Activated naive CD8-positive, alpha-beta T cell treated with anti-CD3 and anti-CD28 coated beads, Interleukin-2, amount 50 U/mL, for 24 hours (primary cell): ENCODE results near the gene RNF130.

Experiments
- ATAC-seq: fragments of 150-1000 bp; cut with Tn5 transposase; one replicate; pipeline ENCODE4 v1.10.0; 2021
- DNase-seq: peaks from one replicate; pipeline ENCODE4 v3.0.0; 2021
- H3K27ac Mint-ChIP-seq: one replicate; pipeline ENCODE4 v1.8.0; 2021; ENCODE audit warnings: mild to moderate bottlenecking, mixed read lengths
- H3K27me3 Mint-ChIP-seq: one replicate; pipeline ENCODE4 v1.8.0; 2021; ENCODE audit warnings: mixed read lengths
- H3K36me3 Mint-ChIP-seq: one replicate; pipeline ENCODE4 v1.8.0; 2021; ENCODE audit warnings: low read depth, mixed read lengths
- H3K4me1 Mint-ChIP-seq: one replicate; pipeline ENCODE4 v1.8.0; 2021; ENCODE audit warnings: mixed read lengths
- H3K4me3 Mint-ChIP-seq: one replicate; pipeline ENCODE4 v1.8.0; 2021; ENCODE audit warnings: mild to moderate bottlenecking, moderate library complexity, mixed read lengths
- H3K9me3 Mint-ChIP-seq: one replicate; pipeline ENCODE4 v1.8.0; 2021; ENCODE audit warnings: mixed read lengths

Gene RNF130

GRCh38 chr5:179936976-179937681, 134.4 kb downstream of the RNF130 start:
- H3K27me3 Mint-ChIP-seq = no peaks in the 10 kb centered on the region
- DNase-seq (no peak), ATAC-seq (no peak)
- H3K36me3 Mint-ChIP-seq = no peaks in the 10 kb centered on the region
- H3K9me3 Mint-ChIP-seq = no peaks in the 10 kb centered on the region
- no peaks in the 10 kb centered on the region for H3K4me1 Mint-ChIP-seq
- no peak overlapping the region for H3K4me3 Mint-ChIP-seq
- H3K27ac Mint-ChIP-seq = no peak overlapping the region

DNA sequence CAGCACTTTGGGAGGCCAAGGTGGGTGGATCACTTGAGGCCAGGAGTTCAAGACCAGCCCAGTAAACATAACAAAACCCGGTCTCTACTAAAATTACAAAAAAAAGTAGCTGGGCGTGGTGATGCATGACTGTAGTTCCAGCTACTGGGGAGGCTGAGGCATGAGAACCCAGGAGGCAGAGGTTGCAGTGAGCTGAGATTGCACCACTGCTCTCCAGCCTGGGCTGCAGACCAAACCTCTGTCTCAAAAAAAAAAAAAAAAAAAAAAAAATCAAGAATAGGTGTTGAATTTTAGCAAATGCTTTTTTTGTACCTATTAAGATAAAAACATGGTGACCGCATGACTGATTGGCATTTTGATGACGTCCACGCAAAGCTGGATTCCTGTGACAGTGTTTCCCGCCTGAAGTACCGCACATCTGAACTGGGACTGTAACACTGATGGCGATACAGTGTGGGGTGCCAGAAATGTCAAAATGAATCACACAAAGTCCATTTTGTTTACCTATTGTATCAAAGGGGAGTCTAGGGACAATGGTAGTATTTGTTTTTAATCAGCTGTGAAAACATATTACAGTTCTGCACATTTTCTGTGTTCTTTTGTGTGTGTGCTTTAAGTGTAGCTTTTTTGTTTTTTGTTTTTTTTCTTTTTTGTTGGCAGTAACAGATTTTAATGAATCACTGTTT, 140.6 kb downstream of the RNF130 start:
- H3K27ac Mint-ChIP-seq = no peak overlapping the region
- no peaks in the 10 kb centered on the region for H3K4me1 Mint-ChIP-seq
- no peak overlapping the region for H3K4me3 Mint-ChIP-seq
- no peaks in the 10 kb centered on the region for H3K9me3 Mint-ChIP-seq
- no peak for ATAC-seq
- DNase-seq = no peak
- no peaks in the 10 kb centered on the region for H3K27me3 Mint-ChIP-seq
- H3K36me3 Mint-ChIP-seq = no peaks in the 10 kb centered on the region

- no peaks in the 10 kb centered on the region for H3K4me1 Mint-ChIP-seq
- H3K9me3 Mint-ChIP-seq = no peaks in the 10 kb centered on the region
- H3K27ac Mint-ChIP-seq = no peak overlapping the region
Measured at GRCh38 chr5:179927824-179928223, 143.7 kb downstream of the RNF130 start.

DNA sequence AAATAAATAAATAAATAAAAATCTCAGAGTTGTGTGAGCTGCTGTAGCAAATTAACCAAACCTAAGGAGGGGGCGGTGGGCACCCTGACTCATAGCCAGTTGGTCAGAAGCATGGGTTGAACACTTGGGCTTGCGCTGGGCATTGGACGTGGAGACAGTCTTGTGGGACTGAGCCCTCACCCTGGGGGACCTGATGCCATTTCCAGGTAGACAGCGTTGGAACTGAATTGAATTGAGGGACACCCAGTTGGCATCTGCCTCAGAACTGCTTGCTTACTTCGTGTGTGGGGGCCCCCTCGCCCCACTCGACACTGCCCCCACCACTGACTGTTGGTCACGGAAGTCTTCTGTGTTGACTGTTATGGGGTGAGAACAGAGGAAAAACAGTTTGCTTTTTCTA, 144.9 kb downstream of the RNF130 start:
- H3K27ac Mint-ChIP-seq = no peak overlapping the region
- no peaks in the 10 kb centered on the region for H3K36me3 Mint-ChIP-seq
- no peaks in the 10 kb centered on the region for H3K4me1 Mint-ChIP-seq
- H3K9me3 Mint-ChIP-seq = no peaks in the 10 kb centered on the region
- no peaks in the 10 kb centered on the region for H3K27me3 Mint-ChIP-seq
- DNase-seq (no peak), ATAC-seq (no peak)
- no peak overlapping the region for H3K4me3 Mint-ChIP-seq

More at GRCh38 chr5:179927824-179928223, 143.7 kb downstream of the RNF130 start:
- DNase-seq = no peak
- ATAC-seq = no peak
- Mint-ChIP-seq H3K36me3 (no peaks in the 10 kb centered on the region), H3K27me3 (no peaks in the 10 kb centered on the region), H3K4me3 (no peak overlapping the region)

DNA sequence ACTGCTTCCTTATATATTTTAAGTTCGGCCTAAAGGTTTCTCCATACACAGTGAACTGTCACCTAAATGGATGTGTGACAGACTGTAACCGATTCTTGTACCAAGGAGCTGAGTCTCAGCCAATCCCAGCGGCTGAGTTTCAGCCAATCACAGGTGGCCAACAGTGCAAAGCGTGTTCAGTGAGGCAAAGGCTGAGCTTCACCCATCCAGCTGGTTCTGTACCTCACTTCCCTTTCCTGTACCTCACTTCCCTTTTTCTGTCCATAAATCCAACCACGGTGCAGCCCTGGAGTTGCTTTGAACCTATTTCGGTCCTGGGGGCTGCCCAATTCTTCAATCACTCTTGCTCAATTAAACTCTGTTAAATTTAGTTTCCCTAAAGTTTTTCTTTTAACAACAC, 148.1 kb downstream of the RNF130 start:
- H3K36me3 Mint-ChIP-seq = no peaks in the 10 kb centered on the region
- H3K4me3 Mint-ChIP-seq = no peak overlapping the region
- no peaks in the 10 kb centered on the region for H3K9me3 Mint-ChIP-seq

GRCh38 chr5:179920175-179920574, 151.4 kb downstream of the RNF130 start:
- no peak overlapping the region for H3K27ac Mint-ChIP-seq
- H3K4me1 Mint-ChIP-seq = peaks cover 1% of the 10 kb centered on the region
- no peaks in the 10 kb centered on the region for H3K36me3 Mint-ChIP-seq
- no peaks in the 10 kb centered on the region for H3K9me3 Mint-ChIP-seq
- H3K4me3 Mint-ChIP-seq = no peak overlapping the region
- H3K27me3 Mint-ChIP-seq = no peaks in the 10 kb centered on the region
- ATAC-seq (no peak), DNase-seq (no peak)

More for the DNA sequence above, 148.1 kb downstream of the RNF130 start:
- no peak for ATAC-seq
- Mint-ChIP-seq H3K4me1 (no peaks in the 10 kb centered on the region), H3K27ac (no peak overlapping the region), H3K27me3 (no peaks in the 10 kb centered on the region)
- no peak for DNase-seq

DNA sequence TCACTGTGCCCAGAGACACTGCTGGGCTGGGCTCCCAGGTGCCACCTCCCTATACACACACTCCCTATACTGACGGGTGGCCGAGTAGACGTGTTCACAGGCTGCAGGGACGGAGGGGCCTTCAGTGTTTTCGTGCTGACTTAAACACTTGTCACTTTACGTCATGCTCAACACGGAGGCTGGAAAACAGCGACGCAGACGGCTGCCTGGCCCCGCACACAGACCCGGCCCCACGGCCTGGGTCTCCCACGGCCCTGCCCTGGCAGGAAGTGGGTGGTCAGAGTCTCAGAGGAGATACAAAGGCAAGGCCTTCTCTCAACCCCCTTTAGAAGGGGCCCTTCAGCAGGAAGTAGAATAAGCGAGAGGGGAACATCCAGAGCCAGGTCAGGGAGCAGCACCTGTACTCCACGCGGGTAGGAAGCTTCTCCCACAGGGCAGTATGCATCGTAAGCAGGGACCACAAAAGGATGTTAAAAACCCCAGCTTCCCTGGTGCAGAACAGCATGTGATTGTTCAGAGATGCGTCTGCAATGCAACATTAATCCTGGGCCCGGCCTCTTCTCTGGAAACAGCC, 152.0 kb downstream of the RNF130 start:
- Mint-ChIP-seq H3K9me3 (no peaks in the 10 kb centered on the region), H3K36me3 (no peaks in the 10 kb centered on the region), H3K27ac (no peak overlapping the region), H3K4me3 (no peak overlapping the region), H3K4me1 (peaks cover 1% of the 10 kb centered on the region), H3K27me3 (no peaks in the 10 kb centered on the region)
- DNase-seq (no peak), ATAC-seq (no peak)

DNA sequence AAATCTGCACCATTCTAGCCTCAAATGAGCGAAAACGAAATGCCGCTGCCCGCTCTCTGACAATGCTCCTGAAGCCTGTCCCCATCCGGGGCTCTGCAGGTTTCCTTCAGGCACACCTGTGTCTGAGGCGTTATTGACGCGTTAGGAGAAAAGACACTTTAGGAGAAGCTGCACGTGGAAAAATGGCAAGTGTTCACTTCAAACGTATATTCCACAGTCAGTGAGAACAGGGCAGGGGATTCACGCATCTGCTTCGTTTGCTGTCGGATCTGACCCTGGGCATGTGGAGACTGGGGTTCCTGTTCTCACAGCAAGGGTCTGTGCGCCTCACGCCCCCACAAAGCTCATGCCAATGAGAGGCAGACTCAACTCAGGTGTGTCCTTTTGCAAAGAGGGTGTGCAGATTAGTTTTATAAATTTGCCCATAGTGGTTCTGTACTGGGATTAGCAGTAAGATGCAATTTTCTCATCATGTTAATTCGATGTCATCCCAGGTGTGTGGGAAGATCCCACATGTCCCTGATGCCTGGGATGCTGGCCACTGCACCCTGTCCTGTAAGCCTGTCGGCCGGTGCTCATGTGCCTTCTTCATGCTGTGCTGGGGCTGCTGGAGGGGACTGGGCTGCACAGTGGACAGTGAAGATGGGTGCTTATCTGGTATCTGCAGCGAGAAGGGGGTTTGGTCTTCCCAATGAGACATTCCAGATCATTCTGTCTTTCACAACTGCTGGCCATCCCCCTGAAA, 152.6 kb downstream of the RNF130 start:
- Mint-ChIP-seq H3K9me3 (no peaks in the 10 kb centered on the region), H3K27ac (no peak overlapping the region), H3K4me3 (no peak overlapping the region), H3K4me1 (peaks cover 1% of the 10 kb centered on the region), H3K36me3 (no peaks in the 10 kb centered on the region), H3K27me3 (no peaks in the 10 kb centered on the region)
- DNase-seq (no peak), ATAC-seq (no peak)

GRCh38 chr5:179916523-179916922, 155.0 kb downstream of the RNF130 start:
- ATAC-seq = no peak
- no peak for DNase-seq
- Mint-ChIP-seq H3K4me1 (peaks cover 1% of the 10 kb centered on the region), H3K27me3 (no peaks in the 10 kb centered on the region), H3K4me3 (no peak overlapping the region), H3K27ac (no peak overlapping the region), H3K36me3 (no peaks in the 10 kb centered on the region), H3K9me3 (no peaks in the 10 kb centered on the region)

DNA sequence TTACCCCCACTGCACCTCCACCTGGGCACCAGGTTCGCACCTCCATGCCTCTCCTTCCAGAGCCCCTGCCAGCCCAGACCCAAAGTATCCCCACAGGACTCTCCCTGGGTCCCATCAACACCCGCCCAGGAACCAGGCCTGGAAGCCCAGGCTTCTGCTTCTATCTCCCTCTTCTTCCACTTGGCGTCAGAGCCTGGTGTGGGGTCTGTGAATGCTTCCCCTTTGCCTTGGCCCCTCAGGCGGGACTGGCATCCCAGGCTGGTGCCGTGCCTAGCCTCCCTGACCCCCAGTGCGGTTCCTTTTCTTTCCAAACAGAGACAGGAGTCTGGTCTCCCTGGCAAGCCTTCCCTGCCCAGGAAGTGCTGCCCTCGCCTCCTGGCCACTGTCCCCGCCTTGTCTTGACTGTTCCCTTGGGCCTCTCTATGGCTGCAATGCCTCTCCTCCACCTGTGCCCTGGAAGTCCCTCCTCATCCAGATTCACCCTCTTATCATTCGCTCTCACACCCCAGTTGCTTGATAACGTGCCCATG, 156.1 kb downstream of the RNF130 start:
- no peak overlapping the region for H3K27ac Mint-ChIP-seq
- ATAC-seq (no peak), DNase-seq (no peak)
- no peak overlapping the region for H3K4me3 Mint-ChIP-seq
- H3K36me3 Mint-ChIP-seq = no peaks in the 10 kb centered on the region
- H3K9me3 Mint-ChIP-seq = no peaks in the 10 kb centered on the region
- no peaks in the 10 kb centered on the region for H3K27me3 Mint-ChIP-seq
- peaks cover 1% of the 10 kb centered on the region for H3K4me1 Mint-ChIP-seq

GRCh38 chr5:179914032-179914755, 157.4 kb downstream of the RNF130 start:
- ATAC-seq (peak; percentile 79), DNase-seq (no peak)
- Mint-ChIP-seq H3K36me3 (no peaks in the 10 kb centered on the region), H3K9me3 (no peaks in the 10 kb centered on the region), H3K27me3 (no peaks in the 10 kb centered on the region), H3K4me1 (peaks cover 1% of the 10 kb centered on the region), H3K4me3 (no peak overlapping the region), H3K27ac (no peak overlapping the region)

DNA sequence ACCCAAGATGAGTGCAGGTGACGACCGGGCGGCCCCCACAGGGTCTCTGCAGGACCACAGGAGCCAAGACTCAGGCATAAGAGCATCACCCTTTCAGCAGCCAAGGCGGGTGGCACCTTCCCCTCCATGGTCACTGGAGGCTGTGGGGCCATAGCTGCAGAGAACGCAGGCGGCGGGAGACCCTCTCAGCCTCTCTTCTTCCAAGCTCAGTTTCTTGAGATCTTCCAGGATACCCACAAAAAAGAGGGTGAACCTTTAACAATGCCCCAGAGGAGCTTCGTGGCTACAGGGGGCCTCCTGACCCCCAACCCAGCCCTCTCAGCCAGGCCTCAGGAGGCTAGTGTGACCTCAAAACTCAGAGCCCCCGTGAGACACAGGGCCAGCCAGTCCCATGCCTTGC, 158.1 kb downstream of the RNF130 start:
- no peaks in the 10 kb centered on the region for H3K36me3 Mint-ChIP-seq
- DNase-seq (no peak), ATAC-seq (no peak)
- no peaks in the 10 kb centered on the region for H3K27me3 Mint-ChIP-seq
- peaks cover 1% of the 10 kb centered on the region for H3K4me1 Mint-ChIP-seq
- no peak overlapping the region for H3K4me3 Mint-ChIP-seq
- no peaks in the 10 kb centered on the region for H3K9me3 Mint-ChIP-seq
- H3K27ac Mint-ChIP-seq = no peak overlapping the region

GRCh38 chr5:179912951-179913350, 158.6 kb downstream of the RNF130 start:
- Mint-ChIP-seq H3K27ac (no peak overlapping the region), H3K4me1 (peaks cover 6% of the 10 kb centered on the region), H3K36me3 (no peaks in the 10 kb centered on the region), H3K27me3 (no peaks in the 10 kb centered on the region), H3K4me3 (no peak overlapping the region), H3K9me3 (no peaks in the 10 kb centered on the region)
- ATAC-seq = no peak
- no peak for DNase-seq

- no peaks in the 10 kb centered on the region for H3K27me3 Mint-ChIP-seq
- H3K36me3 Mint-ChIP-seq = no peaks in the 10 kb centered on the region
- no peak overlapping the region for H3K27ac Mint-ChIP-seq
- no peak for ATAC-seq
- H3K4me3 Mint-ChIP-seq = no peak overlapping the region
- no peak for DNase-seq
- no peaks in the 10 kb centered on the region for H3K9me3 Mint-ChIP-seq
- peaks cover 7% of the 10 kb centered on the region for H3K4me1 Mint-ChIP-seq
Measured at GRCh38 chr5:179912386-179912785, 159.2 kb downstream of the RNF130 start.
